Fibroblast of the conjunctiva (primary cell): ENCODE measurements around the gene RABGGTA.

ENCODE experiments used
- DNase-seq: peaks from one replicate; pipeline ENCODE4 v3.0.0-alpha.2; 2010; ENCODE audit warnings: low read depth

Gene RABGGTA

GRCh38 chr14:24271134-24271833, at the start of gene RABGGTA:
RABGGTA (minus strand) TSS chr14:24271597; CDS start chr14:24271115, 482 bp downstream.
- DNase-seq, result peak; percentile 67

- DNase-seq, result no peak
These were observed 45.9 kb upstream of the RABGGTA start for GRCh38 chr14:24317141-24317928.

GRCh38 chr14:24316597-24316950, 45.2 kb upstream of the RABGGTA start:
- DNase-seq, result no peak

GRCh38 chr14:24315807-24316596, 44.6 kb upstream of the RABGGTA start:
- DNase-seq, result no peak

- DNase-seq, result no peak
These were observed 43.9 kb upstream of the RABGGTA start for GRCh38 chr14:24315243-24315806.

GRCh38 chr14:24314377-24315193, 43.2 kb upstream of the RABGGTA start:
- no peak for DNase-seq

GRCh38 chr14:24313913-24314312, 42.5 kb upstream of the RABGGTA start:
- no peak for DNase-seq

- DNase-seq, result no peak
These were observed 41.5 kb upstream of the RABGGTA start for GRCh38 chr14:24312736-24313507.

- no peak for DNase-seq
These were observed 40.6 kb upstream of the RABGGTA start for GRCh38 chr14:24311837-24312615.

- DNase-seq, result peak; percentile 49
These were observed 39.5 kb upstream of the RABGGTA start, which contains the start of gene LTB4R for GRCh38 chr14:24310646-24311604. LTB4R (plus strand) TSS chr14:24311502; CDS start chr14:24315652, 4,150 bp downstream.

- no peak for DNase-seq
These were observed 38.9 kb upstream of the RABGGTA start for GRCh38 chr14:24310265-24310645.

- no peak for DNase-seq
These were observed 38.3 kb upstream of the RABGGTA start, which contains the start of gene LTB4R2 for GRCh38 chr14:24309538-24310264. LTB4R2 (plus strand) TSS chr14:24310140; CDS start chr14:24310665, 525 bp downstream.

- DNase-seq, result no peak
These were observed 37.1 kb upstream of the RABGGTA start for GRCh38 chr14:24308342-24309124.

- DNase-seq, result no peak
These were observed 36.4 kb upstream of the RABGGTA start, which contains the start of gene CIDEB for GRCh38 chr14:24307575-24308341. CIDEB (minus strand) TSS chr14:24307977; CDS start chr14:24307858, 119 bp downstream.

- no peak for DNase-seq
These were observed 35.8 kb upstream of the RABGGTA start for GRCh38 chr14:24307156-24307574.

GRCh38 chr14:24304019-24304387, 32.6 kb upstream of the RABGGTA start:
- DNase-seq, result no peak
